ENCODE measurements around the gene LMOD1.

LMOD1 gene

GRCh38 chr1:201921952-201922558 lies 24.3 kb downstream of the LMOD1 start:
- no peak for ATAC-seq
- TF ChIP-seq POU6F1 (CRISPR knock-in tag; IDR thresholded peaks at IDR 0.05; ENCODE audit: borderline replicate concordance, low read depth) = no peak
- no peak for TF ChIP-seq CSRNP3 (CRISPR knock-in tag; IDR thresholded peaks at IDR 0.05)
- no peak for TF ChIP-seq ISL1 (CRISPR knock-in tag; IDR thresholded peaks at IDR 0.05)
- no peak for TF ChIP-seq SNAI2 (CRISPR knock-in tag; IDR thresholded peaks at IDR 0.05)
- TF ChIP-seq ZNF70 (CRISPR knock-in tag; IDR thresholded peaks at IDR 0.05) = no peak
- TF ChIP-seq BACH2 (CRISPR knock-in tag; IDR thresholded peaks at IDR 0.05; ENCODE audit: borderline replicate concordance) = no peak
- no peak for TF ChIP-seq TCF4 (CRISPR knock-in tag; IDR thresholded peaks at IDR 0.05; ENCODE audit: borderline replicate concordance)
- no peak for TF ChIP-seq RARB (CRISPR knock-in tag; IDR thresholded peaks at IDR 0.05)
- TF ChIP-seq CREB5 (CRISPR knock-in tag; IDR thresholded peaks at IDR 0.05; ENCODE audit: low read depth) = no peak
- no peak for TF ChIP-seq ZNF8 (CRISPR knock-in tag; IDR thresholded peaks at IDR 0.05)
- TF ChIP-seq ZNF565 (CRISPR knock-in tag; conservative IDR thresholded peaks at IDR 0.05; ENCODE audit: low read depth) = no peak
- no peak for TF ChIP-seq ARNTL (CRISPR knock-in tag; IDR thresholded peaks at IDR 0.05; ENCODE audit: borderline replicate concordance, low read depth)
- TF ChIP-seq GLIS3 (CRISPR knock-in tag; IDR thresholded peaks at IDR 0.05) = no peak
- no peak for TF ChIP-seq TSHZ2 (CRISPR knock-in tag; IDR thresholded peaks at IDR 0.05)
- no peak for TF ChIP-seq ZFP3 (CRISPR knock-in tag; IDR thresholded peaks at IDR 0.05)
- no peak for TF ChIP-seq PPARA (CRISPR knock-in tag; IDR thresholded peaks at IDR 0.05; ENCODE audit: borderline replicate concordance)

- TF ChIP-seq GLIS3 (CRISPR knock-in tag; IDR thresholded peaks at IDR 0.05) (no peak), ZNF70 (CRISPR knock-in tag; IDR thresholded peaks at IDR 0.05) (no peak), TOX (CRISPR knock-in tag; IDR thresholded peaks at IDR 0.05; ENCODE audit: borderline replicate concordance) (no peak), SNAI2 (CRISPR knock-in tag; IDR thresholded peaks at IDR 0.05) (no peak), ZNF8 (CRISPR knock-in tag; IDR thresholded peaks at IDR 0.05) (no peak), TSHZ2 (CRISPR knock-in tag; IDR thresholded peaks at IDR 0.05) (no peak), BACH2 (CRISPR knock-in tag; IDR thresholded peaks at IDR 0.05; ENCODE audit: borderline replicate concordance) (no peak), ZC3H10 (CRISPR knock-in tag; IDR thresholded peaks at IDR 0.05) (no peak), ZFP30 (CRISPR knock-in tag; IDR thresholded peaks at IDR 0.05) (no peak), PATZ1 (CRISPR knock-in tag; IDR thresholded peaks at IDR 0.05; ENCODE audit: borderline replicate concordance) (no peak), ZNF565 (CRISPR knock-in tag; conservative IDR thresholded peaks at IDR 0.05; ENCODE audit: low read depth) (no peak), ARNTL (CRISPR knock-in tag; IDR thresholded peaks at IDR 0.05; ENCODE audit: borderline replicate concordance, low read depth) (no peak), ZFP3 (CRISPR knock-in tag; IDR thresholded peaks at IDR 0.05) (no peak), TCF4 (CRISPR knock-in tag; IDR thresholded peaks at IDR 0.05; ENCODE audit: borderline replicate concordance) (no peak), CREB5 (CRISPR knock-in tag; IDR thresholded peaks at IDR 0.05; ENCODE audit: low read depth) (no peak), POU6F1 (CRISPR knock-in tag; IDR thresholded peaks at IDR 0.05; ENCODE audit: borderline replicate concordance, low read depth) (no peak), OSR1 (CRISPR knock-in tag; IDR thresholded peaks at IDR 0.05) (no peak), RARB (CRISPR knock-in tag; IDR thresholded peaks at IDR 0.05) (no peak), ISL1 (CRISPR knock-in tag; IDR thresholded peaks at IDR 0.05) (no peak), CSDC2 (CRISPR knock-in tag; IDR thresholded peaks at IDR 0.05) (no peak)
- no peak for ATAC-seq
Measured at GRCh38 chr1:201918343-201918742, 28.0 kb downstream of the LMOD1 start.
